ENCODE measurements around the gene PCGF2. TPM values are rescaled to one million over a fixed set of nuclear protein-coding genes. Genes with fewer than 3 reads are reported as not detected.

The PCGF2 gene
- total RNA-seq, 2 donors from 2014 or later, result 14.1 to 28.4 TPM

DNA sequence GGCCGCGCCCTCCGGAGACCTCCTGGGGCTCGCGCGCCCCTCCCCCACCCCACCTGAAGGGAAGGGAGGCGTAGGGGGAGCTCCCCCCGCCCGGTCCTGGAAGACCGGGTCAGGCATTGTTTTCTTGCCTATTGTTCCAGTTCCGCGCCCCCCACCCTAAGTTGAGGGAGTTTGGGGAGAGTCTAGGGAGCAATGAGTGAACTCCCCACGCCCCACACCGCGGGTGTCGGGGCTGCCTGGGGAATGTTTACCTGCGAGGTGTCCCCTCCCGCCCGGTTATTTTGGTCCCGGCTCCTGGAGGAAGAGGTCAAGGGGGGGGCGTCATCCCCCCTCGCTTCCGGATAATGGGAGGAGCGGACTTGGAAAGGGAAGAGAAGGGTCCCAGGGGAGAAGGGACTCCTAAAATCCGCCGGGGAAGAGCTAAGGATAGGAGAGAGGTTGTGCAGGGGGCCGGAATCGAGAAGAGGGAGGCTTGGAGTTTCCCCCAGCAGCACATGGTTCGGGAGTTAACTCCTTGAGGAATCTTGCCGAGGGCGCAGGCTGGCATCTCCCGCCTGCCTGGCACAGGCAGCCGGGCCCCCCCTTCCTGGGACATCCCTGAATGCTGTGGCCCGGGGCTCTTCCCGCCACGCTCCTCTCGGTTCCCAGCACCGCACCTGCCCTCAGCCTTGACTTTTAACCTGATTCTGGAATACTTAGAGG lies 42.2 kb downstream of the PCGF2 start:
- ATAC-seq (ENCODE audit: insufficient number of reproducible peaks, low FRiP score, low read depth), result no peak
- peaks cover 0 to 28% of the 10 kb centered on the region in 2 donors for H3K4me1 ChIP-seq (ENCODE audit: control insufficient read depth in 1 of 2, low read depth in 2 of 2)
- no peak for DNase-seq (ENCODE audit: low spot score)
- peaks cover 11% of the 10 kb centered on the region for H3K36me3 ChIP-seq
- H3K9me3 ChIP-seq, result no peaks in the 10 kb centered on the region
- H3K27me3 ChIP-seq (replicated peaks; ENCODE audit: insufficient read depth), result no peaks in the 10 kb centered on the region
- H3K4me3 ChIP-seq, result peak overlapping the region; percentile 99
- H3K27ac ChIP-seq, result peak overlapping the region; percentile 85 to 86
- TF ChIP-seq, protein P1, sequence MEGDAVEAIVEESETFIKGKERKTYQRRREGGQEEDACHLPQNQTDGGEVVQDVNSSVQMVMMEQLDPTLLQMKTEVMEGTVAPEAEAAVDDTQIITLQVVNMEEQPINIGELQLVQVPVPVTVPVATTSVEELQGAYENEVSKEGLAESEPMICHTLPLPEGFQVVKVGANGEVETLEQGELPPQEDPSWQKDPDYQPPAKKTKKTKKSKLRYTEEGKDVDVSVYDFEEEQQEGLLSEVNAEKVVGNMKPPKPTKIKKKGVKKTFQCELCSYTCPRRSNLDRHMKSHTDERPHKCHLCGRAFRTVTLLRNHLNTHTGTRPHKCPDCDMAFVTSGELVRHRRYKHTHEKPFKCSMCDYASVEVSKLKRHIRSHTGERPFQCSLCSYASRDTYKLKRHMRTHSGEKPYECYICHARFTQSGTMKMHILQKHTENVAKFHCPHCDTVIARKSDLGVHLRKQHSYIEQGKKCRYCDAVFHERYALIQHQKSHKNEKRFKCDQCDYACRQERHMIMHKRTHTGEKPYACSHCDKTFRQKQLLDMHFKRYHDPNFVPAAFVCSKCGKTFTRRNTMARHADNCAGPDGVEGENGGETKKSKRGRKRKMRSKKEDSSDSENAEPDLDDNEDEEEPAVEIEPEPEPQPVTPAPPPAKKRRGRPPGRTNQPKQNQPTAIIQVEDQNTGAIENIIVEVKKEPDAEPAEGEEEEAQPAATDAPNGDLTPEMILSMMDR (IDR thresholded peaks at IDR 0.05), result no peak

DNA sequence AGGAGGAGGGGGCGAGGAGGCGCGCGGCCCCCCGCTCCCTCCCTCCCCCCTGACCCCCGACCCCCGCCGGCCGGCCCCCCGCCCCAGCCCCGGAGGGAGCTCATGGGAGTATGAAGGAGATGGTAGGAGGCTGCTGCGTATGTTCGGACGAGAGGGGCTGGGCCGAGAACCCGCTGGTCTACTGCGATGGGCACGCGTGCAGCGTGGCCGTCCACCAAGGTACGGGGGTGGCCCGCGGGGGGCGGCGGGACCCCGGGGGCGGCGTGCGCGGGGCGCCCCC lies 42.7 kb downstream of the PCGF2 start:
- DNase-seq (ENCODE audit: low spot score), result no peak
- Histone ChIP-seq H3K36me3 (peaks cover 11% of the 10 kb centered on the region), H3K4me3 (peak overlapping the region; percentile 99), H3K27ac (peak overlapping the region; percentile 85 to 86), H3K9me3 (no peaks in the 10 kb centered on the region), H3K27me3 (replicated peaks; ENCODE audit: insufficient read depth) (no peaks in the 10 kb centered on the region), H3K4me1 (ENCODE audit: control insufficient read depth in 1 of 2, low read depth in 2 of 2) (peaks cover 0 to 30% of the 10 kb centered on the region in 2 donors)
- TF ChIP-seq, protein P1 (IDR thresholded peaks at IDR 0.05), result no peak
- no peak for ATAC-seq (ENCODE audit: insufficient number of reproducible peaks, low FRiP score, low read depth)

GRCh38 chr17:38704606-38705522 lies 43.3 kb downstream of the PCGF2 start, which contains the start of gene MLLT6:
TSS of gene MLLT6 (plus strand) at chr17:38705273. CDS start at chr17:38705633, 360 bp downstream.
- Histone ChIP-seq H3K4me1 (ENCODE audit: control insufficient read depth in 1 of 2, low read depth in 2 of 2) (peaks cover 0 to 30% of the 10 kb centered on the region in 2 donors), H3K4me3 (peak within 1 kb of the TSS; percentile 99), H3K27ac (peak within 1 kb of the TSS; percentile 94 to 98), H3K9me3 (no peaks in the 10 kb centered on the region), H3K36me3 (peaks cover 8% of the 10 kb centered on the region), H3K27me3 (replicated peaks; ENCODE audit: insufficient read depth) (no peaks in the 10 kb centered on the region)
- TF ChIP-seq, protein P1 (IDR thresholded peaks at IDR 0.05), result no peak
- ATAC-seq (ENCODE audit: insufficient number of reproducible peaks, low FRiP score, low read depth) (peak; percentile 39), DNase-seq (ENCODE audit: low spot score) (no peak)

DNA sequence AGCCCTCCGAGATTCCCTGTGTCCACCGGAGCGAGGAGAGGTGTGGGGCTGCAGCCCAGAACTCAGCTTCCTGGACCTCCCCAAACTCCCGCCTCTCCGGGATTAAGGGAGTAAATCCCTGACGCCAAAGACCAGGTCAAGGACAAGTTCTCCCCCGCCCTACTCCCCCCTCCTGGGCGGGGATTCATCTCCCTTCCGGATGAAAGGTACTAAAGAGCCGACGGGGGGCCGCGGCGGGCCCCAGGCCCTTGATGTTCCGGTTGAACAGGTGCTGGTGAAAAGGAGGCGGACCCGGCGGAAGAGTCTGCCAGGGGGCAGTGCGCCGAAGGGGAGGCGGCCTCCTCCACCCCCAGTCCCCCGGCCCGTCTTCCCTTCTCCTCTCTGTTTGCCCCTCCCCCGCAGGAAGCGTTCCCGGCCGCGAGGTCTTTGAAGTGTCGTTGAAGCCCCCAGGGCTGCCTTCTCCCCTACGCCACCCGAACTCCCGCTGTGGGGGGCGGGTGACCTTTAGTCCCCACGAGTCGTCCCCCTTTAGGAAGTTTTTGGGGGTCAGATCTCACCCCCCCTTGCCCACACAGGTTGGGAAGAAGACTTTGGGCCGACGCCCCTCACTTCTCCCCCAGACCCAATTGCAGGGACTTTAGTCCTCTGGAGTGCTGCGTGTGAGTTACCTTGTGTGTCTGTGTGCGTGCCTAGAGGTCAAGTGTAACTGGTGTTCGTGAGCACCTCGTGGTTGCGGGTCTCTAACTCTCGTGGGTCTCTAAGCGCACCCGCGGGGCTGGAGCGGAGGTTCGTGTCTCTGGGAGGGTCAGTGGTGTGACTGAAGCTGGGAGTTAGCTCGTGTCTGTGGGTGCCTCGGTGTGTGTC lies 44.2 kb downstream of the PCGF2 start:
- no peak for DNase-seq (ENCODE audit: low spot score)
- Histone ChIP-seq H3K4me1 (ENCODE audit: control insufficient read depth in 1 of 2, low read depth in 2 of 2) (peaks cover 0 to 30% of the 10 kb centered on the region in 2 donors), H3K36me3 (peaks cover 2% of the 10 kb centered on the region), H3K9me3 (no peaks in the 10 kb centered on the region), H3K27ac (peak overlapping the region; percentile 94 to 98), H3K27me3 (replicated peaks; ENCODE audit: insufficient read depth) (no peaks in the 10 kb centered on the region), H3K4me3 (peak overlapping the region; percentile 99)
- ATAC-seq (ENCODE audit: insufficient number of reproducible peaks, low FRiP score, low read depth), result no peak
- TF ChIP-seq, protein P1 (IDR thresholded peaks at IDR 0.05), result no peak

Measured in thoracic aorta (tissue), 2 donors.